BLaER1 (cell line): ENCODE results near the gene EML3.
"Not testable (repeated sequence)": the region's sequence is repeated elsewhere in the genome, so short reads cannot be mapped to it uniquely, and the experiment has no call there.

ENCODE experiments used
- H3K27ac ChIP-seq: shearing (Covaris generic); formaldehyde crosslinking; 2 replicates; pipeline ENCODE4 v1.8.1; 2022
- H3K27me3 ChIP-seq: shearing (Covaris generic); formaldehyde crosslinking; 2 replicates; pipeline ENCODE4 v1.8.1; 2022
- H3K36me3 ChIP-seq: shearing (Covaris generic); formaldehyde crosslinking; 2 replicates; pipeline ENCODE4 v1.8.1; 2022
- H3K4me1 ChIP-seq: shearing (Covaris generic); formaldehyde crosslinking; 2 replicates; pipeline ENCODE4 v1.8.1; 2022
- H3K4me2 ChIP-seq: shearing (Covaris generic); formaldehyde crosslinking; 2 replicates; pipeline ENCODE4 v1.8.1; 2022
- H3K4me3 ChIP-seq: shearing (Covaris generic); formaldehyde crosslinking; 2 replicates; pipeline ENCODE4 v1.8.1; 2022
- H3K9ac ChIP-seq: shearing (Covaris generic); formaldehyde crosslinking; 2 replicates; pipeline ENCODE4 v1.8.1; 2022
- H3K9me3 ChIP-seq: shearing (Covaris generic); formaldehyde crosslinking; 2 replicates; pipeline ENCODE4 v1.8.1; 2022
- H4K20me1 ChIP-seq: shearing (Covaris generic); formaldehyde crosslinking; 2 replicates; pipeline ENCODE4 v1.8.1; 2022
- Cebpa-rat ChIP-seq: shearing (Covaris generic); IDR thresholded peaks from 2 replicates; pipeline ENCODE4 v1.8.1; 2022

The EML3 gene

DNA sequence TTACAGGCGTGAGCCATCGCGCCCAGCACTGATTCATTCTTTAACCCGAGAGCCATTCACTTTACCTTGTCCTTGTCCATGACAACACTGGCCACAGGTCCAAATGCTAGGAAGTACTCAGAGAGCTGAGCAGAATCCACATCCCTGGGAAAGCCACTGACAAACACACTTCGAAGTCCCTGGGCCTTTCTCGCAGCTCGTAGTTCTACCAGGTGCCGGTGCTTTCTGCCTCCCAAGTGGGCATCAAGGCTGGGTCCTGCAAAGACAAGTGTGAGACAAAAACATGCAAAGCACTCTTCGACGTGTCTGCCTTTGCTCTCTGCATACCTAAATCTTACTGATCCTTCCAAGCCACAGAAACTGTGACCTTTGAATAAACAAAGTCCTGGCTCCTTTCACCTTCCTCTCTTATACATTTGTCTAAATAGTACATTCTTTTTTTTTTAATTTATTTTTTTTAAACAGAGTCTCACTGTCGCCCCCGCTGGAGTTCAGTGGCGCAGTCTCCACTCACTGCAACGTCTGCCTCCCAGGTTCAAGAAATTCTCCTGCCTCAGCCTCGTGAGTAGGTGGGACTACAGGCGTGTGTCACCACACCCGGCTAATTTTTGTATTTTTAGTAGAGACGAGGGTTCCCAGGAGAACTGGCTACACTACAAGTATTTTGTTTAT, 23.5 kb downstream of the EML3 start:
- no peak overlapping the region for H3K27ac ChIP-seq
- no peak for TF ChIP-seq Cebpa-rat

GRCh38 chr11:62585356-62585755, 27.2 kb downstream of the EML3 start:
- not testable (repeated sequence) for H3K4me3 ChIP-seq, H3K4me2 ChIP-seq, H3K9me3 ChIP-seq, H4K20me1 ChIP-seq, H3K9ac ChIP-seq, H3K27me3 ChIP-seq, H3K27ac ChIP-seq
- Histone ChIP-seq H3K36me3 (peaks cover 88% of the 10 kb centered on the region), H3K4me1 (peaks cover 12% of the 10 kb centered on the region)

More for the DNA sequence above, 23.5 kb downstream of the EML3 start:
- H3K9ac ChIP-seq = no peak overlapping the region
- 0 out of 2 replicates have a peak overlapping the region, but pooled peaks have one; percentile 90 for H3K4me2 ChIP-seq
- peaks cover 63% of the 10 kb centered on the region for H3K36me3 ChIP-seq
- peaks cover 39% of the 10 kb centered on the region for H3K4me1 ChIP-seq
- H3K9me3 ChIP-seq = no peaks in the 10 kb centered on the region
- 0 out of 2 replicates have a peak, but pooled peaks cover 5% of the 10 kb centered on the region for H4K20me1 ChIP-seq
- H3K4me3 ChIP-seq = no peak overlapping the region
- H3K27me3 ChIP-seq = no peaks in the 10 kb centered on the region

GRCh38 chr11:62581735-62582134, 30.8 kb downstream of the EML3 start:
- H3K9me3 ChIP-seq, H3K4me3 ChIP-seq, H3K27ac ChIP-seq, H3K4me2 ChIP-seq, H3K9ac ChIP-seq, H4K20me1 ChIP-seq, H3K27me3 ChIP-seq, H3K4me1 ChIP-seq: not testable (repeated sequence)
- H3K36me3 ChIP-seq = peaks cover 100% of the 10 kb centered on the region

DNA sequence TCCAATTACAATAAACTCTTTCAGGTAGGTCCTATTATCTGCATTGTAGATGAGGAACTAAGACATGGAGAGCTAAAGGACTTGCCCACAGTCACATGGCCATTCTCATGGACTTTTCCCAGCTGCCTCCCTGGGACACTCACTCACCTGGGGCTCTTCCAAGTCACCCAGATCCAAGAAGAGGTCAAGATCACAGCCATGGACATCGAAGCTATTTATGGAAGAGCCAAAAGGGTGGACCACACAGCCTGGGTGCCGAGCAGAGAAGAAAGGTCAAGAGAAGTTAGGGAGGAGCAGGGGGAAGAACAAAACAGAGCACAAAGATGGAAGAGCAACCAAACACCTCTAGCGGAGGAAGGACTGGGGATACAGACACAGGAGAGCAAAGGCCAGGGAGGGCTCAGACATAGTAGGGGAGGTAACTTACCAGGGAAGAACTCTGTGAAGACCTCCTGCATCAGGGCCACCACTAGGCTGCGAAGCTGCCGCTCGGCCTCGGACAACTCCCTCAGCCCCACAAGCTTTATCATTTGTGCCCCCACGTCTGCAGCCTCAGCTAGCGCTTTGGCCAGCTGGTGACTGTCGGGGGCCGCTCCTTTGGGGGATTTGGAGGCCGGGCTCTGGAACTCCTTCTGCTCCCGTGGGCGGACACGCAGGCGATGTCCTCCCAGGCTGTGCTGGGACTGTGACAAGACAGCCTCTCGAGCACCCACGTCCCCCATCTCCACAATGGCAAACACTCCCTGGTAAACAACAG, 31.4 kb downstream of the EML3 start:
- Histone ChIP-seq H3K27me3 (no peaks in the 10 kb centered on the region), H3K9ac (no peak overlapping the region), H3K36me3 (peaks cover 100% of the 10 kb centered on the region)

DNA sequence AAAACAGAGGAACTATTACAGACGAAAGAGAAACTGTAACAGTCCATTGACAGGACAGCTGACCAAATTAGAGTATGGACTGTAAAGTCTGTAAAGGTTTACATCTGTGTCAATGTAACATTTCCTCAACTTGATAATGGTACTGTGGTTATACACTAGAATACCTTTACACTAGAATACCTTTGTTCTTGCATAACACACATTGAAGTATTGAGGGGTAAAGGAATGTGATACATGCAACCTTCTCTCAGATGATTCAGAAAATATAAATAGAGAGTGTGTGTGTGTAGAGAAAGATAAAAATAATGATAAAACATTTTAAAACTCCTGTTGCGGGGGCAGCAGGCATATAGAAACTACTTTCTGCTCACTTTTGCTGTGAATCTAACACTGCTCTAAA, 33.3 kb downstream of the EML3 start:
- Histone ChIP-seq H3K4me1 (peaks cover 18% of the 10 kb centered on the region), H3K9me3 (no peaks in the 10 kb centered on the region), H4K20me1 (no peaks in the 10 kb centered on the region; the same call in 1 of the 2 replicates), H3K4me2 (no peak overlapping the region), H3K36me3 (peaks cover 91% of the 10 kb centered on the region), H3K27ac (no peak overlapping the region), H3K27me3 (no peaks in the 10 kb centered on the region), H3K9ac (no peak overlapping the region), H3K4me3 (no peak overlapping the region)
- no peak for TF ChIP-seq Cebpa-rat

More for the DNA sequence above, 31.4 kb downstream of the EML3 start:
- Histone ChIP-seq H4K20me1 (no peaks in the 10 kb centered on the region; the same call in 1 of the 2 replicates), H3K4me3 (no peak overlapping the region), H3K4me1 (peaks cover under 1% of the 10 kb centered on the region; the same call in 1 of the 2 replicates), H3K4me2 (no peak overlapping the region), H3K9me3 (no peaks in the 10 kb centered on the region), H3K27ac (no peak overlapping the region)
- TF ChIP-seq Cebpa-rat = no peak

DNA sequence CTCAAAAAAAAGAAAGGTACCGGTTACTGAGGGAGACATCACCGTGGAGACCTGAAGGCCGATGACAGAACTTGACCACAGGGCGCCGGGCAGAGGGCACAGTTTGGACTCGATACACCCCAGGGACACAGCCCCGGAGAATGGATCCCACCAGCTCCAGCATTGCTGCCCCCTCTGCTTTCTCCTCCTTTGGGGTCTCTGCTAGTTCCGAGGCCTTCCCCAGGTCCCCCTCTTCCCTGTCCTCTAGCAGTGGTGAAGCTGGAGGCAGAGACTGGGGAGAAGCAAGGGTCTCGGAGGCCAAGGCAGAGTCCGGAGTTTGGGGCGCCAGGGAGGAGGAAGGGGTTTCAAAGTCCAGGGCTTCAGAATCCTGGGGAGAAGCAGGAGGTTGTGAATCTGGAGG, 34.0 kb downstream of the EML3 start:
- H3K4me1 ChIP-seq = peaks cover 18% of the 10 kb centered on the region
- H4K20me1 ChIP-seq = no peaks in the 10 kb centered on the region; the same call in 1 of the 2 replicates

DNA sequence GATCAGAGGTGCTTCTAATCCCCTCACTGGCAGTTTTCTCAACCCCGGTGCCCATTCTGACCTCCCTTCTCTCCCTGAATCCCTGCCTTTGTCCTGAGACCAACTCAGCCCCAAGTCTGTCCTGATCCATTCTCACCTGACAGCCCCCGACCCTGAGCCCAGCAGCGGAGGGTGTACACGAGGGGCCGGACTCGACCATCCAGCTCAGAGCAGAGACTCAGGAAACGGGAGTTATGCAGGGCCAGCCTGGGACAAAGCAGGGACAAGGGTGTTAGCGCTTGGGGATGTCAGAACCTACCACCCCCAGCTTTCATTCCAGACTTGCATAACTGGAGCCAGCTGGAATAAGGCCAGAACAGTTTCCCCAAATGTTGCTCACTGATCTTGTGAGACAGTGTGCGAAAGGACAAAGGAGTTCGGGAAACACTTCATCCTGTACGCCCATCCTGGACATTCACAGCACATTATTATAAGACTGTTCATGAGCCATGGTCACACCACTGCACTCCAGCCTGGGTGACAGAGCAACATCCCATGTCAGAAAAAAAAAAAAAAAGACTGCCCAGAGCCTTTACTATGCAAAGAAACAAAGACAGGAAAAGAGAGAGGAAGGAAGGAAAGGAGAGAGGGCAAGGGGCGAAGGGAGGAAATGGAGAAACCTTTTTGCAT, 35.4 kb downstream of the EML3 start:
- Histone ChIP-seq H3K4me3 (no peak overlapping the region), H3K27me3 (no peaks in the 10 kb centered on the region), H4K20me1 (peaks cover 12% of the 10 kb centered on the region), H3K9ac (peak overlapping the region; percentile 48; the same call in 1 of the 2 replicates), H3K36me3 (peaks cover 76% of the 10 kb centered on the region), H3K4me2 (no peak overlapping the region), H3K4me1 (peaks cover 27% of the 10 kb centered on the region), H3K9me3 (no peaks in the 10 kb centered on the region), H3K27ac (0 out of 2 replicates have a peak overlapping the region, but pooled peaks have one; percentile 2)
- TF ChIP-seq Cebpa-rat = no peak

More for the DNA sequence above, 34.0 kb downstream of the EML3 start:
- Histone ChIP-seq H3K27ac (no peak overlapping the region), H3K27me3 (no peaks in the 10 kb centered on the region), H3K9ac (no peak overlapping the region), H3K4me2 (no peak overlapping the region), H3K9me3 (no peaks in the 10 kb centered on the region), H3K36me3 (peaks cover 84% of the 10 kb centered on the region), H3K4me3 (no peak overlapping the region)
- TF ChIP-seq Cebpa-rat = no peak

DNA sequence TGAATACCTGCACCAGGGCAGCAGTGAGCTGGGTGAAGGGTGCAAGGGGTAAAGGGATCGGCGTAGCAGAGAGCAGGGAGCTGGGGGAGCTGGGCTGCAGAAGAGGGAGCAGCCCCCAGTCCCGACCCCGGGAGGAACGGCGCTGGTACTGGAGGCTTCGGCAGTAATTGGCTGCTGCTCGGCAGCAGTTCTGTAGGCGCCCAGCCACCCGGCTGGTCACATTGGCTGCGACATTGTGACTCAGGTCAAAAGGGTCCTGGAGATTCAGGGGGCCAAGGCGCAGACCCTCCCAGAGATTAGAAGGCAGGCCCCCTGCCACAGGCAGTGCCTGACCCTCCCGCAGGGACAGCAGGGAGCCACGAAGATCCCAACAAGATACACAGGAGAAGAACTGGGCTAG, 36.7 kb downstream of the EML3 start:
- no peaks in the 10 kb centered on the region for H3K27me3 ChIP-seq
- peak overlapping the region; percentile 99; the same call in 1 of the 2 replicates for H3K4me2 ChIP-seq
- peaks cover 76% of the 10 kb centered on the region for H3K36me3 ChIP-seq
- peak overlapping the region; percentile 84; the same call in 1 of the 2 replicates for H3K9ac ChIP-seq
- no peaks in the 10 kb centered on the region for H3K9me3 ChIP-seq
- H3K27ac ChIP-seq = peak overlapping the region; percentile 83; the same call in 1 of the 2 replicates
- peaks cover 40% of the 10 kb centered on the region for H3K4me1 ChIP-seq
- peaks cover 26% of the 10 kb centered on the region for H4K20me1 ChIP-seq
- no peak overlapping the region for H3K4me3 ChIP-seq
- no peak for TF ChIP-seq Cebpa-rat

DNA sequence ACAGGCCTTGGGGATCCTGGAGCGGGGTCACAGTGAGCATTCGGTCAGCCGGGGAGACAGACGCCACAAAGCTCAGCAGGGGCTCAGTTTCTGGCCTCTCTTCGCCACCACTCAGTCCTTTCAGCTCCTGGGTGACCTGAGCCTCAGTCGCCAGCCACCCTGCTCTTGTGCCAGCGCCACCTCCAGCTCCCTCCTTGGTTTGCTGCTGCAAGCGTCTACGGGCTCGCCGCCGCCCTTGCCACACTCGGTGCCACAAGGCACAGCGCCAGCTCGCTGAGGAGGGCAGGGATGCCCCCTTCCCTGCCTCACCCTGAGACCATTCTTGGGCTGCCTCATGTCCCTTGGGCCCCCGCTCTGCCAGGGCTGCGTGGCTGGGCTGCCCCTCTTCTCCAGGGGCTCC, 37.4 kb downstream of the EML3 start:
- Histone ChIP-seq H3K4me2 (peak overlapping the region; percentile 99), H3K9me3 (no peaks in the 10 kb centered on the region), H3K36me3 (peaks cover 76% of the 10 kb centered on the region), H3K4me3 (peak overlapping the region; percentile 95), H3K4me1 (peaks cover 47% of the 10 kb centered on the region), H3K27ac (peak overlapping the region; percentile 83), H3K27me3 (no peaks in the 10 kb centered on the region), H3K9ac (peak overlapping the region; percentile 84), H4K20me1 (peaks cover 33% of the 10 kb centered on the region)
- TF ChIP-seq Cebpa-rat = no peak
